HG02981 (cell line): ENCODE data around the gene MAN2A2.

ENCODE experiments used
- ATAC-seq: cut with Tn5 transposase; IDR thresholded peaks from one replicate; pipeline ENCODE4 v1.9.1; 2021; ENCODE audit warnings: mild to moderate bottlenecking, moderate library complexity; ENCODE audit not compliant: unreplicated experiment

Gene MAN2A2

GRCh38 chr15:90883976-90884718 lies 19.0 kb upstream of the MAN2A2 start, which contains the start of gene FES:
FES (plus strand) TSS chr15:90884504; CDS start chr15:90885046, 542 bp downstream.
- ATAC-seq = no peak

GRCh38 chr15:90884719-90885431 lies 18.2 kb upstream of the MAN2A2 start:
- ATAC-seq = no peak

GRCh38 chr15:90885432-90886290 lies 17.4 kb upstream of the MAN2A2 start:
- ATAC-seq = no peak

DNA sequence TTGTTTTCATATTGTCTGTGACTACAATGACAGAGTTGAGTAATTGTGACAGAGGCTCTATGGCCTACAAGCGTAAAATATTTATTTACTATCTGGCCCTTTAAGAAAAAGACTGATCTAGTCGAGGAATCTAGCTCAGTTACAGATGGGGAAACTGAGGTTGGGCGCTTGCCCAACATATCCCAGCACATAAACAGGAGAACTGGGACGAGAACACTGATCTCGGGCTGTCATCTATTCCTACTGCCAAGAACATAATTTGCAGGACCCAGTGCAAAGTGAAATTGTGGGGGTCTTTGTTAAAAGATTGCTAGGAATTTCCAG lies 16.8 kb upstream of the MAN2A2 start:
- ATAC-seq = no peak

DNA sequence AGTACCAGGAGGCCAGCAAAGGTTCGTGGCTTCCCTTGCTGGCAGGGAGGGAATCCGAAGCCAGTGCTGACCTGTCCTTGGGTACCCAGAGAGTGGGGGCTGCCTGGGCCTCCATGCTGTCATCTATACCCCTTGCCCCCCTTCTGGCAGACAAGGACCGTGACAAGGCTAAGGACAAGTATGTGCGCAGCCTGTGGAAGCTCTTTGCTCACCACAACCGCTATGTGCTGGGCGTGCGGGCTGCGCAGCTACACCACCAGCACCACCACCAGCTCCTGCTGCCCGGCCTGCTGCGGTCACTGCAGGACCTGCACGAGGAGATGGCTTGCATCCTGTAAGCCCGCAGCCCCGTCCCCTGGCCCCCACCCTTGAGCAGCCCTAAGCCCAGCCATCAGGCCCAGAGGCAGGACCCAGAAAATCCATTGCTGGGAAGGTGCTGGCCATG lies 16.0 kb upstream of the MAN2A2 start:
- ATAC-seq = no peak

- no peak for ATAC-seq
These were observed 13.8 kb upstream of the MAN2A2 start for GRCh38 chr15:90889313-90889730.

GRCh38 chr15:90889736-90890456 lies 13.2 kb upstream of the MAN2A2 start:
- ATAC-seq = no peak

DNA sequence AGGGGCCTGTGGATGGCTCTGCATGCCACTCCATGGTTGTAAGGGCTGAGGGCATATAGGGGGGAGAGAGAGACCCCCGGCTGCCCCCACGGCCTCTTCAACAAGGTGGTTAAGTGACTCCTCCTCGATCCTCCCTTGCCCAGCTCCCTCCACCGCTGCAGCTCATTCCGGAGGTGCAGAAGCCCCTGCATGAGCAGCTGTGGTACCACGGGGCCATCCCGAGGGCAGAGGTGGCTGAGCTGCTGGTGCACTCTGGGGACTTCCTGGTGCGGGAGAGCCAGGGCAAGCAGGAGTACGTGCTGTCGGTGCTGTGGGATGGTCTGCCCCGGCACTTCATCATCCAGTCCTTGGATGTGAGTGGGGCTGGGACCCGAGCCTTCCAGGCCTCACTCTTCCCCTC lies 12.3 kb upstream of the MAN2A2 start:
- no peak for ATAC-seq

- ATAC-seq = no peak
These were observed 11.7 kb upstream of the MAN2A2 start for GRCh38 chr15:90891346-90891949.

DNA sequence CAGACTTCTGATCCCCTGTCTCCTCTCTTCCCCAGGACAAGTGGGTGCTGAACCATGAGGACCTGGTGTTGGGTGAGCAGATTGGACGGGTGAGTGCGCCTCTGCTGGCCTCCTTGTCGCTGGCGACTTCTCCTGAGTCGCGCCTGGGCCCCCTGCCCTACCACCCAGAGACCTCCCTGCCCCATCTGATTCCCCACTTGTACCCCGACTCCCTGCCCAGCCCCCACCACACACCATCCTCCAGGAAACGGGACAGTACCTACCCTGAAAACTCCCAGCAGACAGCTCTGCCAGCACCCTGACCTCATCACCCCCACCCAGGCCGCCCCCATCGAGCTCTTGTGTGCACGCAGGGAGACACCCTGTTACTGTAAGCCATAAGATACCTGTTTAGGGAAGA lies 11.1 kb upstream of the MAN2A2 start:
- ATAC-seq = no peak

DNA sequence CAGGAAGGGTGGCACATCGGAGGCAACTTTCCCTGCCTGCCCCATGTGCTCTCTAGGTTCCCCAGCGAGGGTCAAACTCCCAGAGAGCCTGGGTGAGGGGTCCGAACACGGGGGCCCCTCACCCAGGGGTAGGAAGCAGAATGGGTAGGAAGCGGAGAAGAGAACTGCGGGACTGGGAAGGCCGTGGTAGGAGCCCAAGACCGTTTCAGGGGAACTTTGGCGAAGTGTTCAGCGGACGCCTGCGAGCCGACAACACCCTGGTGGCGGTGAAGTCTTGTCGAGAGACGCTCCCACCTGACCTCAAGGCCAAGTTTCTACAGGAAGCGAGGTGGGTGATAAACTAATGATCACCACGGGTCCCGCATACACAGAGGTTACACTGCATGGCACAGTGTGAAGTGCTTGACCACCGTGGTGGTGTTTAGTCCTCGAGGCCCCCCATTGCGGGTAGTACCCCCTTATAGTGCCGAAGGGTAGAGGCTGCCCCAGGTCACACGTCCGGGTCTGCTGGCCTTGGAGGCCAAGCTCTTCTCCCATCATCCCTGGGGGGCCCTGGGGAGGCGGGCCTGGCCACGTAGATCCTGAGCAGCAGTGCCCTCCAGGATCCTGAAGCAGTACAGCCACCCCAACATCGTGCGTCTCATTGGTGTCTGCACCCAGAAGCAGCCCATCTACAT lies 10.5 kb upstream of the MAN2A2 start:
- no peak for ATAC-seq

GRCh38 chr15:90893175-90894090 lies 9.7 kb upstream of the MAN2A2 start:
- no peak for ATAC-seq

DNA sequence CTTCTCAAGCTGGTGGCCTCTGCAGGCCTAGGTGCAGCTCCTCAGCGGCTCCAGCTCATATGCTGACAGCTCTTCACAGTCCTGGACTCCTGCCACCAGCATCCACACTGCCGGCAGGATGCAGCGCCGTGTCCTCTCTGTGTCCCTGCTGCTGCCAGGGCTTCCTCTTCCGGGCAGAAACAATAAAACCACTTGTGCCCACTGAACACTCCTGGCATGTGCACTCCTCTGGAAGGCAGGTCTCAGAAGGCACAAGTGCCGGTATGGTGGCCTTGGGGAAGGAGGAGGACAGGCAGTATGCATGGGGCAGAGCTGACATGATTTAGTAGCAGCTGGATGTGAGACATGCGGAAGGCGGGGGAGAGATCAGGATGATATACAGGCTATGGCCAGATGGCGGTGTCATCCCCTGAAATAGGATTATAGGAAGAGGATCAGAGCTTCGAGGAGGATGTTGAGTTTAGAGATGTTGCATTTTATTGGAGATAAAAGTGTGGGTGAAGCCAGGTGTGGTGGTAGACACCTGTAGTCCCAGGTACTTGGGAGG lies 7.5 kb upstream of the MAN2A2 start:
- ATAC-seq = no peak

- ATAC-seq = peak; percentile 62
These were observed 5.9 kb upstream of the MAN2A2 start for GRCh38 chr15:90897131-90897655.

GRCh38 chr15:90901175-90902039 lies 1.7 kb upstream of the MAN2A2 start:
- ATAC-seq = no peak

DNA sequence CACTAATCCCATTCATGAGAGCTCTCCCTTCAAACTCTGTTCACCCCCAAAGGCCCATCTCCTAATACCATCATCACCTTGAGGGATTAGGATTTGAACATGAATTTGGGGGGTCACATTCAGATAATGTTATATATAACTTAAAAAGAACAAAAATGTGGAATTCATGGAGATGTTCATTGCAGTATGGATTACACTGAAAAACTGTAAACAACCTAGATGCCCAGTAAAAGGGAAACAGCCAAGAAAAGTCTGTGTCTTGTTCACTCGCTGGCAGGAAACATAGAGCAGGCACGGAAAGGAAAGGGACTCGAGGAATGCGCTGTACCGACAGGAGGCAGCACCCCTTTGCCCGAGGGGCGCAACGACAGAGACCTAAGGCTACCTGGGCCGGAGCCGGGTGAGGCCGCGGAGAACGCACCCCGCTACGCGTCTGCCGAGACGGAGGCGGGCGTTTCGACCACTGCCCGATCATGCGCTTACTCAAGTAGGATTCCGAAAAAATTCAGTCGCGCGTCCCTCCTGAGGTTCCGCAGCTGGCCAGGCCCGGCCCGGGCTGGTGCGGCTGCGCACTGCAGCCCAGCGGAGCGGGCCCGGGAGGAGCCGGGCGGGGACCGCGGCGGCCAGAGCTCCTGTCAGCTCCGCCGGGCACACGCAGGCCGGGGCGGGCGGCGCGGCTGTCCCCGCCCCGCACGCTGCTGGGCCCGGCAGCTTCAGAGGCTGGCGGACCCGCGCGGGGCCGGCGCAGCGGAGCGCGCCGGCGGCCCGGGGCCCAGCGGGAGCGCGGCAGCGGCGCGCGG lies 862 bp upstream of the MAN2A2 start:
- peak; percentile 64 for ATAC-seq
